GM23338 (cell line): Measurements from ENCODE around the gene RMND5A. TPM values are rescaled to one million over a fixed set of nuclear protein-coding genes. Genes with fewer than 3 reads are reported as not detected.

Experiments
- CREB1 ChIP-seq: fragments of 250-450 bp; sonication (Bioruptor Pico); IDR thresholded peaks from 2 replicates; pipeline ENCODE4 v1.5.0; 2020; ENCODE audit warnings: low read depth, mild to moderate bottlenecking, moderate library complexity
- EZH2phosphoT487 ChIP-seq: fragments of 200-600 bp; sonication (generic); IDR thresholded peaks from one replicate; pipeline ENCODE4 v1.8.1; 2018; ENCODE audit warnings: antibody characterized with exemption; ENCODE audit not compliant: unreplicated experiment
- NANOG ChIP-seq: IDR thresholded peaks from 2 replicates; pipeline ENCODE4 v1.6.1; 2016; ENCODE audit warnings: antibody characterized with exemption, borderline replicate concordance
- POLR2AphosphoS5 ChIP-seq: IDR thresholded peaks from 2 replicates; pipeline ENCODE4 v1.6.1; 2016; ENCODE audit warnings: antibody characterized with exemption, low read depth
- REST ChIP-seq: IDR thresholded peaks from one replicate; pipeline ENCODE4 v1.6.1; 2018; ENCODE audit warnings: antibody characterized with exemption; ENCODE audit not compliant: unreplicated experiment
- ZNF114 ChIP-seq: fragments of 250-450 bp; sonication (Bioruptor Pico); IDR thresholded peaks from 2 replicates; pipeline ENCODE4 v1.5.0; 2020; ENCODE audit warnings: mild to moderate bottlenecking, moderate library complexity
- polyA plus RNA-seq: library from polyadenylated mRNA; unstranded; fragments of >200 nt; fragmentation: Nextera tagmentation; extraction: Ambion mirVana; gene quantifications from 2 replicates; pipeline ENCODE4 v1.2.1, GENCODE V29; 2016
- total RNA-seq: library from RNA; depleted of rRNA; stranded (reverse); fragments of >200 nt; shearing (Covaris generic); gene quantifications from 2 replicates; pipeline ENCODE4 v1.2.3, GENCODE V29; 2014
- TF ChIP-seq, protein P1 (sequence below): fragments of 250-450 bp; sonication (Bioruptor Pico); IDR thresholded peaks from 2 replicates; pipeline ENCODE4 v1.5.0; 2020; ENCODE audit warnings: mild to moderate bottlenecking, moderate library complexity
- TF ChIP-seq, protein P2 (sequence below), 2 experiments: fragments of 200-600 bp in 1 of 2; sonication (generic) in 1 of 2; conservative IDR thresholded peaks; 2 replicates each; pipeline versions ENCODE4 v1.5.1 to v1.6.1; 2016 to 2017; ENCODE audit warnings: antibody characterized with exemption in 2 of 2, low read depth in 2 of 2, mild to moderate bottlenecking in 2 of 2, moderate library complexity in 1 of 2

Gene RMND5A
- total and polyA plus RNA-seq, 2 experiments from 2014 or later = 24.0 to 87.9 TPM

GRCh38 chr2:86818957-86819356, 98.9 kb downstream of the RMND5A start (continued):
- TF ChIP-seq, protein P1, sequence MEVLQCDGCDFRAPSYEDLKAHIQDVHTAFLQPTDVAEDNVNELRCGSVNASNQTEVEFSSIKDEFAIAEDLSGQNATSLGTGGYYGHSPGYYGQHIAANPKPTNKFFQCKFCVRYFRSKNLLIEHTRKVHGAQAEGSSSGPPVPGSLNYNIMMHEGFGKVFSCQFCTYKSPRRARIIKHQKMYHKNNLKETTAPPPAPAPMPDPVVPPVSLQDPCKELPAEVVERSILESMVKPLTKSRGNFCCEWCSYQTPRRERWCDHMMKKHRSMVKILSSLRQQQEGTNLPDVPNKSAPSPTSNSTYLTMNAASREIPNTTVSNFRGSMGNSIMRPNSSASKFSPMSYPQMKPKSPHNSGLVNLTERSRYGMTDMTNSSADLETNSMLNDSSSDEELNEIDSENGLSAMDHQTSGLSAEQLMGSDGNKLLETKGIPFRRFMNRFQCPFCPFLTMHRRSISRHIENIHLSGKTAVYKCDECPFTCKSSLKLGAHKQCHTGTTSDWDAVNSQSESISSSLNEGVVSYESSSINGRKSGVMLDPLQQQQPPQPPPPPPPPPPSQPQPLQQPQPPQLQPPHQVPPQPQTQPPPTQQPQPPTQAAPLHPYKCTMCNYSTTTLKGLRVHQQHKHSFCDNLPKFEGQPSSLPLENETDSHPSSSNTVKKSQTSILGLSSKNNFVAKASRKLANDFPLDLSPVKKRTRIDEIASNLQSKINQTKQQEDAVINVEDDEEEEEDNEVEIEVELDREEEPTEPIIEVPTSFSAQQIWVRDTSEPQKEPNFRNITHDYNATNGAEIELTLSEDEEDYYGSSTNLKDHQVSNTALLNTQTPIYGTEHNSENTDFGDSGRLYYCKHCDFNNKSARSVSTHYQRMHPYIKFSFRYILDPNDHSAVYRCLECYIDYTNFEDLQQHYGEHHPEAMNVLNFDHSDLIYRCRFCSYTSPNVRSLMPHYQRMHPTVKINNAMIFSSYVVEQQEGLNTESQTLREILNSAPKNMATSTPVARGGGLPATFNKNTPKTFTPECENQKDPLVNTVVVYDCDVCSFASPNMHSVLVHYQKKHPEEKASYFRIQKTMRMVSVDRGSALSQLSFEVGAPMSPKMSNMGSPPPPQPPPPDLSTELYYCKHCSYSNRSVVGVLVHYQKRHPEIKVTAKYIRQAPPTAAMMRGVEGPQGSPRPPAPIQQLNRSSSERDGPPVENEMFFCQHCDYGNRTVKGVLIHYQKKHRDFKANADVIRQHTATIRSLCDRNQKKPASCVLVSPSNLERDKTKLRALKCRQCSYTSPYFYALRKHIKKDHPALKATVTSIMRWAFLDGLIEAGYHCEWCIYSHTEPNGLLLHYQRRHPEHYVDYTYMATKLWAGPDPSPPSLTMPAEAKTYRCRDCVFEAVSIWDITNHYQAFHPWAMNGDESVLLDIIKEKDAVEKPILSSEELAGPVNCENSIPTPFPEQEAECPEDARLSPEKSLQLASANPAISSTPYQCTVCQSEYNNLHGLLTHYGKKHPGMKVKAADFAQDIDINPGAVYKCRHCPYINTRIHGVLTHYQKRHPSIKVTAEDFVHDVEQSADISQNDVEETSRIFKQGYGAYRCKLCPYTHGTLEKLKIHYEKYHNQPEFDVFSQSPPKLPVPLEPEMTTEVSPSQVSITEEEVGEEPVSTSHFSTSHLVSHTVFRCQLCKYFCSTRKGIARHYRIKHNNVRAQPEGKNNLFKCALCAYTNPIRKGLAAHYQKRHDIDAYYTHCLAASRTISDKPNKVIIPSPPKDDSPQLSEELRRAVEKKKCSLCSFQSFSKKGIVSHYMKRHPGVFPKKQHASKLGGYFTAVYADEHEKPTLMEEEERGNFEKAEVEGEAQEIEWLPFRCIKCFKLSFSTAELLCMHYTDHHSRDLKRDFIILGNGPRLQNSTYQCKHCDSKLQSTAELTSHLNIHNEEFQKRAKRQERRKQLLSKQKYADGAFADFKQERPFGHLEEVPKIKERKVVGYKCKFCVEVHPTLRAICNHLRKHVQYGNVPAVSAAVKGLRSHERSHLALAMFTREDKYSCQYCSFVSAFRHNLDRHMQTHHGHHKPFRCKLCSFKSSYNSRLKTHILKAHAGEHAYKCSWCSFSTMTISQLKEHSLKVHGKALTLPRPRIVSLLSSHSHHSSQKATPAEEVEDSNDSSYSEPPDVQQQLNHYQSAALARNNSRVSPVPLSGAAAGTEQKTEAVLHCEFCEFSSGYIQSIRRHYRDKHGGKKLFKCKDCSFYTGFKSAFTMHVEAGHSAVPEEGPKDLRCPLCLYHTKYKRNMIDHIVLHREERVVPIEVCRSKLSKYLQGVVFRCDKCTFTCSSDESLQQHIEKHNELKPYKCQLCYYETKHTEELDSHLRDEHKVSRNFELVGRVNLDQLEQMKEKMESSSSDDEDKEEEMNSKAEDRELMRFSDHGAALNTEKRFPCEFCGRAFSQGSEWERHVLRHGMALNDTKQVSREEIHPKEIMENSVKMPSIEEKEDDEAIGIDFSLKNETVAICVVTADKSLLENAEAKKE (CRISPR knock-in tag) = no peak
- TF ChIP-seq REST (no peak), EZH2phosphoT487 (no peak), ZNF114 (no peak), POLR2AphosphoS5 (no peak), CREB1 (CRISPR knock-in tag) (no peak), NANOG (no peak)
- TF ChIP-seq, protein P2, sequence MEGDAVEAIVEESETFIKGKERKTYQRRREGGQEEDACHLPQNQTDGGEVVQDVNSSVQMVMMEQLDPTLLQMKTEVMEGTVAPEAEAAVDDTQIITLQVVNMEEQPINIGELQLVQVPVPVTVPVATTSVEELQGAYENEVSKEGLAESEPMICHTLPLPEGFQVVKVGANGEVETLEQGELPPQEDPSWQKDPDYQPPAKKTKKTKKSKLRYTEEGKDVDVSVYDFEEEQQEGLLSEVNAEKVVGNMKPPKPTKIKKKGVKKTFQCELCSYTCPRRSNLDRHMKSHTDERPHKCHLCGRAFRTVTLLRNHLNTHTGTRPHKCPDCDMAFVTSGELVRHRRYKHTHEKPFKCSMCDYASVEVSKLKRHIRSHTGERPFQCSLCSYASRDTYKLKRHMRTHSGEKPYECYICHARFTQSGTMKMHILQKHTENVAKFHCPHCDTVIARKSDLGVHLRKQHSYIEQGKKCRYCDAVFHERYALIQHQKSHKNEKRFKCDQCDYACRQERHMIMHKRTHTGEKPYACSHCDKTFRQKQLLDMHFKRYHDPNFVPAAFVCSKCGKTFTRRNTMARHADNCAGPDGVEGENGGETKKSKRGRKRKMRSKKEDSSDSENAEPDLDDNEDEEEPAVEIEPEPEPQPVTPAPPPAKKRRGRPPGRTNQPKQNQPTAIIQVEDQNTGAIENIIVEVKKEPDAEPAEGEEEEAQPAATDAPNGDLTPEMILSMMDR (conservative IDR thresholded peaks at IDR 0.05; ENCODE audit: low read depth in 2 of 2) = no peak
